Stimulated activated CD4-positive, alpha-beta T cell treated with anti-CD3 and anti-CD28 coated beads, Interleukin-2, amount 100 ng/mL, for 24 hours (primary cell): ENCODE data around the gene YDJC.
"Not testable (repeated sequence)": the region's sequence is repeated elsewhere in the genome, so short reads cannot be mapped to it uniquely, and the experiment has no call there.

ENCODE experiments used
- DNase-seq, 2 donors: peaks; one replicate each; pipeline ENCODE4 v3.0.0-alpha.2; 2020

YDJC gene

GRCh38 chr22:21628386-21629254 lies 1.2 kb downstream of the YDJC start:
- DNase-seq, result no peak

GRCh38 chr22:21626735-21627469 lies 2.9 kb downstream of the YDJC start:
- DNase-seq, result no peak

GRCh38 chr22:21626073-21626734 lies 3.6 kb downstream of the YDJC start:
- no peak for DNase-seq

GRCh38 chr22:21624880-21625791 lies 4.7 kb downstream of the YDJC start:
- no peak for DNase-seq

GRCh38 chr22:21624120-21624879 lies 5.5 kb downstream of the YDJC start:
- DNase-seq, result peak; percentile 59 to 68

GRCh38 chr22:21623648-21623970 lies 6.2 kb downstream of the YDJC start:
- DNase-seq, result no peak

- no peak for DNase-seq
Measured at GRCh38 chr22:21622919-21623647, 6.7 kb downstream of the YDJC start.

GRCh38 chr22:21622011-21622918 lies 7.6 kb downstream of the YDJC start:
- DNase-seq, result no peak

GRCh38 chr22:21621025-21621424 lies 8.8 kb downstream of the YDJC start:
- DNase-seq, result no peak

- not testable (repeated sequence) for DNase-seq
Measured at GRCh38 chr22:21617337-21617736, 12.5 kb downstream of the YDJC start.

- DNase-seq, result no peak
Measured at GRCh38 chr22:21615731-21616130, 14.1 kb downstream of the YDJC start.

GRCh38 chr22:21613553-21614233 lies 16.1 kb downstream of the YDJC start:
- DNase-seq, result no peak

GRCh38 chr22:21612858-21613257 lies 17.0 kb downstream of the YDJC start:
- DNase-seq, result no peak

- no peak for DNase-seq
Measured at GRCh38 chr22:21611210-21611977, 18.4 kb downstream of the YDJC start.

- not testable (repeated sequence) for DNase-seq
Measured at GRCh38 chr22:21609556-21610157, 20.2 kb downstream of the YDJC start.

- DNase-seq, result no peak
Measured at GRCh38 chr22:21606775-21607174, 23.0 kb downstream of the YDJC start.

GRCh38 chr22:21605887-21606564 lies 23.8 kb downstream of the YDJC start:
- DNase-seq, result no peak

- no peak for DNase-seq
Measured at GRCh38 chr22:21603973-21604372, 25.8 kb downstream of the YDJC start.
